ENCODE results near the gene TMSB10. TPM values are rescaled to one million over a fixed set of nuclear protein-coding genes. Genes with fewer than 3 reads are reported as not detected.

Gene TMSB10
- total RNA-seq, 1 experiment from 2014 or later, result 2,488 TPM

GRCh38 chr2:84897773-84898172, 7.7 kb upstream of the TMSB10 start:
- H3K4me1 ChIP-seq (ENCODE audit: insufficient read depth, low read length, poor library complexity, severe bottlenecking), result peaks cover 29% of the 10 kb centered on the region
- intact Hi-C loops (cut with micrococcal nuclease; ENCODE audit: unreplicated experiment), result no loop called here
- peak overlapping the region; percentile 52 for H3K27ac ChIP-seq (ENCODE audit: low read depth, low read length, poor library complexity, severe bottlenecking)
- H3K9me3 ChIP-seq (ENCODE audit: low read depth, low read length, poor library complexity, severe bottlenecking), result no peaks in the 10 kb centered on the region
- no peaks in the 10 kb centered on the region for H3K27me3 ChIP-seq (replicated peaks; ENCODE audit: insufficient read depth, low read depth, low read length, poor library complexity)
- ChIA-PET CTCF (no interaction called here), POLR2A (ENCODE audit: low non-redundant PET) (interaction anchor here (0.6 kb wide), 1 partner anchor 8 kb away, joined by 3 read pairs; no protein-coding TSS in a partner anchor)
- BruUV-seq (replicated peaks), result no TSS peak
- no peak for DNase-seq (ENCODE audit: low spot score)
- TF ChIP-seq CTCF (conservative IDR thresholded peaks at IDR 0.05; ENCODE audit: low read depth, low read length) (no peak), EZH2 (IDR thresholded peaks at IDR 0.05; ENCODE audit: borderline replicate concordance, low read depth, low read length, poor library complexity, severe bottlenecking) (no peak)
- no peaks in the 10 kb centered on the region for H3K36me3 ChIP-seq (ENCODE audit: insufficient read depth, low read length, poor library complexity, severe bottlenecking)
- H3K4me3 ChIP-seq (ENCODE audit: low read depth, low read length, poor library complexity, severe bottlenecking), result no peak overlapping the region

GRCh38 chr2:84899304-84900204, 5.9 kb upstream of the TMSB10 start:
- CTCF ChIA-PET, result no interaction called here
- POLR2A ChIA-PET (ENCODE audit: low non-redundant PET), result no interaction called here
- intact Hi-C loops (cut with micrococcal nuclease; ENCODE audit: unreplicated experiment), result no loop called here
- no peak for DNase-seq (ENCODE audit: low spot score)
- Histone ChIP-seq H3K9me3 (ENCODE audit: low read depth, low read length, poor library complexity, severe bottlenecking) (no peaks in the 10 kb centered on the region), H3K27ac (ENCODE audit: low read depth, low read length, poor library complexity, severe bottlenecking) (peak overlapping the region; percentile 4), H3K36me3 (ENCODE audit: insufficient read depth, low read length, poor library complexity, severe bottlenecking) (no peaks in the 10 kb centered on the region), H3K4me1 (ENCODE audit: insufficient read depth, low read length, poor library complexity, severe bottlenecking) (peaks cover 26% of the 10 kb centered on the region), H3K27me3 (replicated peaks; ENCODE audit: insufficient read depth, low read depth, low read length, poor library complexity) (no peaks in the 10 kb centered on the region), H3K4me3 (ENCODE audit: low read depth, low read length, poor library complexity, severe bottlenecking) (no peak overlapping the region)
- TF ChIP-seq CTCF (conservative IDR thresholded peaks at IDR 0.05; ENCODE audit: low read depth, low read length), result no peak
- no peak for TF ChIP-seq EZH2 (IDR thresholded peaks at IDR 0.05; ENCODE audit: borderline replicate concordance, low read depth, low read length, poor library complexity, severe bottlenecking)
- BruUV-seq (replicated peaks), result no TSS peak

- no peaks in the 10 kb centered on the region for H3K27me3 ChIP-seq (replicated peaks; ENCODE audit: insufficient read depth, low read depth, low read length, poor library complexity)
- intact Hi-C loops (cut with micrococcal nuclease; ENCODE audit: unreplicated experiment), result no loop called here
- ChIA-PET CTCF (no interaction called here), POLR2A (ENCODE audit: low non-redundant PET) (no interaction called here)
- no peaks in the 10 kb centered on the region for H3K9me3 ChIP-seq (ENCODE audit: low read depth, low read length, poor library complexity, severe bottlenecking)
- H3K4me1 ChIP-seq (ENCODE audit: insufficient read depth, low read length, poor library complexity, severe bottlenecking), result peaks cover 20% of the 10 kb centered on the region
- H3K36me3 ChIP-seq (ENCODE audit: insufficient read depth, low read length, poor library complexity, severe bottlenecking), result no peaks in the 10 kb centered on the region
- no peak overlapping the region for H3K27ac ChIP-seq (ENCODE audit: low read depth, low read length, poor library complexity, severe bottlenecking)
- DNase-seq (ENCODE audit: low spot score), result no peak
- no TSS peak for BruUV-seq (replicated peaks)
- TF ChIP-seq CTCF (conservative IDR thresholded peaks at IDR 0.05; ENCODE audit: low read depth, low read length) (no peak), EZH2 (IDR thresholded peaks at IDR 0.05; ENCODE audit: borderline replicate concordance, low read depth, low read length, poor library complexity, severe bottlenecking) (no peak)
- H3K4me3 ChIP-seq (ENCODE audit: low read depth, low read length, poor library complexity, severe bottlenecking), result no peak overlapping the region
Measured at GRCh38 chr2:84900971-84901370, 4.5 kb upstream of the TMSB10 start.

Data from A673 (cell line).